Activated B cell treated with CpG ODN at 0.5 μM for 24 hours (primary cell): ENCODE results near the gene RASGRF2. TPM values are rescaled to one million over a fixed set of nuclear protein-coding genes. Genes with fewer than 3 reads are reported as not detected.

Experiments used
- ATAC-seq: fragments of 200-7000 bp; cut with Tn5 transposase; one replicate; pipeline ENCODE4 v1.10.0; 2021; ENCODE audit warnings: low read depth, mild to moderate bottlenecking, moderate library complexity
- CTCF ChIA-PET: fragments of 350-600 bp; sonication (Branson Sonifier 250); formaldehyde crosslinking; loops from one replicate; lab custom pipeline; 2021; ENCODE audit warnings: antibody characterized with exemption; lab: Charles Lee
- POLR2A ChIA-PET: fragments of 350-600 bp; sonication (Branson Sonifier 250); formaldehyde crosslinking; loops from one replicate; lab custom pipeline; 2021; ENCODE audit warnings: antibody characterized with exemption; lab: Charles Lee
- DNase-seq: peaks from one replicate; pipeline ENCODE4 v3.0.0; 2022
- H3K27ac Mint-ChIP-seq: one replicate; pipeline ENCODE4 v1.8.0; 2020; ENCODE audit warnings: mixed read lengths
- H3K27me3 Mint-ChIP-seq: one replicate; pipeline ENCODE4 v1.8.0; 2021; ENCODE audit warnings: mixed read lengths
- H3K36me3 Mint-ChIP-seq: one replicate; pipeline ENCODE4 v1.8.0; 2021; ENCODE audit warnings: low read depth, mixed read lengths
- H3K4me1 Mint-ChIP-seq: one replicate; pipeline ENCODE4 v1.8.0; 2021; ENCODE audit warnings: mixed read lengths
- H3K4me3 Mint-ChIP-seq: one replicate; pipeline ENCODE4 v1.8.0; 2020; ENCODE audit warnings: mild to moderate bottlenecking, mixed read lengths
- H3K9me3 Mint-ChIP-seq: one replicate; pipeline ENCODE4 v1.8.0; 2020; ENCODE audit warnings: mixed read lengths
- CTCF ChIP-seq: fragments of 200-600 bp; IDR thresholded peaks from one replicate; pipeline ENCODE4 v1.8.0; 2022; ENCODE audit warnings: antibody characterized with exemption, mild to moderate bottlenecking
- intact Hi-C: fragments of 100-400 bp; cut with micrococcal nuclease; formaldehyde crosslinking; loops from one replicate; pipeline ENCODE4 v1.15.1; 2024
- total RNA-seq: library from RNA; stranded (reverse); gene quantifications from 2 replicates; pipeline ENCODE4 v1.2.3, GENCODE V29; 2022

The RASGRF2 gene
- total RNA-seq, 1 donor from 2014 or later, result 0.64 TPM

DNA sequence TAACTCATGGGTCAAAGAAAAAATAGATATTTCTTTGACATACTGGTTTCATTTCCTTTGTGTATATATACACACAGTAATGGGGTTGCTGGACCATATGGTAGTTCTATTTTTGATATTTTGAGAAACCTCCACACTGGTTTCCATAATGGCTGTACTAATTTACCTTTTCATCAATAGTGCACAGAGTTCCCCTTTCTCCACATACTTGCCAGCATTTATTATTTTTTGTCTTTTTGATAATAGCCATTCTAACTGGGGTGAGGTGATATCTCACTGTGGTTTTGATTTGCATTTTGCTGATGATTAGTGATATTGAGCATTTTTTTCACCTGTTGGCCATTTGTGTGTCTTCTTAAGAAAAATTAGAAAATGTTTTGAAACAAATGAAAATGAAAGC lies 194.6 kb downstream of the RASGRF2 start:
- ATAC-seq, result no peak
- Mint-ChIP-seq H3K4me3 (no peak overlapping the region), H3K9me3 (peaks cover 9% of the 10 kb centered on the region), H3K4me1 (peaks cover 7% of the 10 kb centered on the region), H3K36me3 (no peaks in the 10 kb centered on the region), H3K27ac (no peak overlapping the region), H3K27me3 (peaks cover 2% of the 10 kb centered on the region)
- ChIA-PET POLR2A (no interaction called here), CTCF (no interaction called here)
- no peak for DNase-seq
- intact Hi-C loops, result no loop called here
- TF ChIP-seq CTCF, result no peak

DNA sequence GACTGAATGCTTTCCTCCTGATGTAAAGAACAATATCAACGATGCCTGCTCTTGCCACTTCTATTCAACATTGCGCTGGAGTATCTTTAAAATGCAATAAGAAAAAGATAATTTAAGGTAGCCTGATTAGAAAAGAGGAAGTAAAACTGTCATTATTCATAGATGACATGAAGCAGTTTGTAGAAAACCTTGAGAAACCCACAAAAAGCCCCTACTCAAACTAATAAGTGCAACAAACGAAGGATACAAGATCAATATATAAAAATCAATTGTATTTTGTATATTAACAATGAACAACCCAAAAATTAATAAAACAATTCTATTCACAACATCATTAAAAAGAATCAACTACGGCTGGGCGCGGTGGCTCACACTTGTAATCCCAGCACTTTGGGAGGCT lies 196.6 kb downstream of the RASGRF2 start:
- H3K27me3 Mint-ChIP-seq, result no peaks in the 10 kb centered on the region
- H3K4me1 Mint-ChIP-seq, result peaks cover 7% of the 10 kb centered on the region
- POLR2A ChIA-PET, result no interaction called here
- DNase-seq (no peak), ATAC-seq (peak; percentile 25)
- peaks cover 9% of the 10 kb centered on the region for H3K9me3 Mint-ChIP-seq
- no peak overlapping the region for H3K27ac Mint-ChIP-seq
- CTCF ChIA-PET, result no interaction called here
- intact Hi-C loops, result no loop called here
- no peak overlapping the region for H3K4me3 Mint-ChIP-seq
- H3K36me3 Mint-ChIP-seq, result no peaks in the 10 kb centered on the region
- TF ChIP-seq CTCF, result no peak

DNA sequence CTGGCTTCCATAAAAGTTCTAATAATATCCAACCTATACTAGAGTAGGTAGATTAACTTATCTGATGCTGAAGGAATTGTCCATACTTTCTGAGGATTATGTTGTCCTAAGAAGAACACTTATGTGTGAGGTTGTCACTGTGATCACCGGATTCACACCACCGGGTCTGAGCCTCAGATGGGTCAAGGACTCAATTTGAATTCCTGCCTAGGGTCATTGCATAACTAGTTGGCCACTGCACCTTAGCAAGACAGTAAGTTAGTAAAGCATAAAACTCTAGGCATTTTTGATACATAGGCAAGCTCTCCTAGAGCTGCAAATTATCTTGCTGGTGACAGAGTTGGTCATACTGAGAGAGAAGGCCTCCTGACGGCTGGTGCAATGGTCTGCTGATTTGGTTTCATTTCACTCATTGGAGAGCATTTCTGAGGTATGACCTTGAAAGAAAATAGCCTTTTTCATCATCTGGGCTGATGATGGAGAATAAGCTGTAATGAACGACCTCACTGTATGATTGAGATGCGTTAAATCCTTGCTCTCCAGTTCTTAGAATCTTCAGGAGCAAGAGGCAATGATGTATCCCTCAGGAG lies 200.9 kb downstream of the RASGRF2 start:
- CTCF ChIA-PET, result no interaction called here
- H3K4me1 Mint-ChIP-seq, result peaks cover 3% of the 10 kb centered on the region
- H3K36me3 Mint-ChIP-seq, result no peaks in the 10 kb centered on the region
- no peaks in the 10 kb centered on the region for H3K9me3 Mint-ChIP-seq
- POLR2A ChIA-PET, result interaction anchor here (0.7 kb wide), 1 partner anchor 691 kb away, joined by 3 read pairs; no protein-coding TSS in a partner anchor
- H3K4me3 Mint-ChIP-seq, result no peak overlapping the region
- H3K27me3 Mint-ChIP-seq, result no peaks in the 10 kb centered on the region
- no peak for TF ChIP-seq CTCF
- ATAC-seq, result no peak
- intact Hi-C loops, result no loop called here
- no peak for DNase-seq
- no peak overlapping the region for H3K27ac Mint-ChIP-seq

GRCh38 chr5:81162501-81162900 lies 202.3 kb downstream of the RASGRF2 start:
- POLR2A ChIA-PET, result no interaction called here

DNA sequence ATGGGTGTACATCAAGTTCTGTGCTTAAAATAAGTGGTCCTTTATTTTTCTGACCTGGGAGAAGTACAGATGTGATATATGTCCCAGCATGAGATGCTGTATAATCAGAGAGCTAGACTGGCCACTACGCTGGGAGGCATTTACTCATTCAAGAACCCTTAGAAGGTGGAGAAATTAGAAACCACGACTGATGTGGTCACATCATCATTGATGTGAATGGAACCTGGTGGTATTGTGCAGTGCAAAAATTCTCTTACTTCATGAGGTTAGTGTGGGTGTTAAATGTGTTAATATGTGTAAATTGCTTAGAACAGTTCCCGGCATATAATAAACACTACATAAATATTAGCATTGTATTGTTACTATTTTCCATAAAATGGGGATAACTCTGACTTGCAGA lies 203.5 kb downstream of the RASGRF2 start:
- POLR2A ChIA-PET, result no interaction called here
- H3K9me3 Mint-ChIP-seq, result no peaks in the 10 kb centered on the region
- CTCF ChIA-PET, result interaction anchor here (0.6 kb wide), 1 partner anchor 1538 kb away, joined by 4 read pairs; no protein-coding TSS in a partner anchor
- DNase-seq (no peak), ATAC-seq (no peak)
- H3K4me3 Mint-ChIP-seq, result no peak overlapping the region
- TF ChIP-seq CTCF, result no peak
- H3K27ac Mint-ChIP-seq, result no peak overlapping the region
- H3K36me3 Mint-ChIP-seq, result no peaks in the 10 kb centered on the region
- H3K27me3 Mint-ChIP-seq, result no peaks in the 10 kb centered on the region
- intact Hi-C loops, result no loop called here
- H3K4me1 Mint-ChIP-seq, result no peaks in the 10 kb centered on the region

More at GRCh38 chr5:81162501-81162900, 202.3 kb downstream of the RASGRF2 start:
- no peak for DNase-seq
- Mint-ChIP-seq H3K4me3 (no peak overlapping the region), H3K9me3 (no peaks in the 10 kb centered on the region), H3K27me3 (no peaks in the 10 kb centered on the region), H3K27ac (no peak overlapping the region), H3K4me1 (no peaks in the 10 kb centered on the region), H3K36me3 (no peaks in the 10 kb centered on the region)
- CTCF ChIA-PET, result no interaction called here
- no peak for TF ChIP-seq CTCF
- no peak for ATAC-seq
- intact Hi-C loops, result no loop called here
